ENCODE results near the gene BRPF1.

- TF ChIP-seq POLR2A (IDR thresholded peaks at IDR 0.05) (no peak), CTCF (IDR thresholded peaks at IDR 0.05) (no peak)
These were observed 38.8 kb downstream of the BRPF1 start for GRCh38 chr3:9770276-9770812.
